CD4-positive, alpha-beta T cell treated with Interleukin-1 beta for 1 hour (primary cell): ENCODE measurements around the gene CTSF.
"Not testable (repeated sequence)": the region's sequence is repeated elsewhere in the genome, so short reads cannot be mapped to it uniquely, and the experiment has no call there.

ENCODE experiments used
- DNase-seq, 2 donors: peaks; one replicate each; pipeline ENCODE4 v3.0.0-alpha.2; 2020 to 2022

Gene CTSF

DNA sequence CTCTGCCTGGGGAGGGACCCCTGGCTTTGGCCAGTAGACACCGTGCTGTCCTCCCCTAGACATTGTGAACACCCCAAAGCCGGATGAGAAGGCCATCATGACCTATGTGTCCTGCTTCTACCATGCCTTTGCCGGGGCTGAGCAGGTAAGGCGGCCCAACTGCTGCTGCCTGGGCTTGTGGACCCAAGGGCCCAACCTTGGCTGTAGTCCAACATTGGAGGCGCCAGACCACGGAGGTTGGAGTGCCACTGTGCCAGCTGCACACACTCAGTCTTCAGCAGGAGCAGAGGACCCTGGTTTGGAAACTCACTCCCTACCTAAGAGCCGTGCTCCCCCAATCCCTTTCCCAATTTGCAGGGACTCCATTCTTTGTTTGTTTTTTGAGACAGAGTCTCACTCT lies 12.3 kb downstream of the CTSF start:
- no peak for DNase-seq

DNA sequence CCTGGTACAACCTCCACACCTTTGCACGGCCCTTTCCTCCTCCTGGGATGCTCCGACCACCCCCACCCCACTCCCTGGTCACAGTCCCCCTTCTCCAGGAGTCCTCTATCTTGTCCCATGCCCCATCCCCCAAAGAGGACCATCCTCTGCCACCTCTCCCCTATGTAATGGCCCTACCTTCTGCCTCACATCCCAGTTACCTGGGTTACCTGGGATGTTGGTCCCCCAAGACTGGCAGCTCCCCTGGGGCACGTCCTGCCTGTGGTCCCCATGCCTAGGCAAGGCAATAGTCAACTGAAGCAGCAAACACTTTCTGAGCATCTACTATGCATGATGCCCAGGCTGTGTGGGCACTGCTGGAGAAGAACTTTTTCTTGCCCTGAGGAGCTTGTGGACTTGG lies 13.0 kb downstream of the CTSF start:
- no peak for DNase-seq

DNA sequence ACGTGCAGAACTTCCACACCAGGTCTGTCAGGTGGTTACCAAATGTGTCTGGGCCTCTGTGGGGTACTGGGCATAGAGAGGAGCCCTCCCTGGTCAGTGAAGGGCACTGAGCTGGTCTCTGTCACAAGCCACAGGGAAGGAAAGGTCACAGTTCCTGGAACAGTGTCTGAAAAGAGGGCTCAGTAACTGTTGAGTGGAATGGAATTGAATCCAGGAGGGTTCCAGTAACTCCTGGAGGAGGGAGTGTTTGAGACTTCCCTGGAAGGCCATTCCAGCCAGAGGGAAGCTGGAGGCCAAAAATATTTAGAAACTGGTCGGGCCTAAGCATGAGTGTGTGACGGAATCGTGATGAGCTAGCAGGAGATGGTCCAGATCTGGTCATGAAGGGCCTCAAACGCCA lies 13.8 kb downstream of the CTSF start:
- DNase-seq: no peak

DNA sequence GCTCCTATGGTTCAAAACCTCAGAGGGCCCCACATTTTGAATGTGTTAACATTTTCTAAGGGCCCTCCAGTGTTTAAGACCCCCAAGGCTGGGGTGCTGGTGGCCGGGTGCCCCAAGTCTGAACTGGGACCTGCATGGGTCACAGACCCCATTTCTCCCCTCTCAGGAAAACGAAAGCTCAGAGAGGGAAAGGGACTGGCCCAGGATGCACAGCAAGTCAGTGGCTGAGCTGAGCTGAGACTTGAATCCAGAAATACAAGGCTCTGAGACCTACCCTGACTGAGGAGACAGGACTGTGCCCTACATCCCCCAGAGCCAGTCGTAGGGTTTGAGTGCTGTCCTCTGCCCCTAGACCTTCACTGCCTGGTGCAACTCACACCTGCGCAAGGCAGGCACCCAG lies 17.5 kb downstream of the CTSF start:
- no peak for DNase-seq

DNA sequence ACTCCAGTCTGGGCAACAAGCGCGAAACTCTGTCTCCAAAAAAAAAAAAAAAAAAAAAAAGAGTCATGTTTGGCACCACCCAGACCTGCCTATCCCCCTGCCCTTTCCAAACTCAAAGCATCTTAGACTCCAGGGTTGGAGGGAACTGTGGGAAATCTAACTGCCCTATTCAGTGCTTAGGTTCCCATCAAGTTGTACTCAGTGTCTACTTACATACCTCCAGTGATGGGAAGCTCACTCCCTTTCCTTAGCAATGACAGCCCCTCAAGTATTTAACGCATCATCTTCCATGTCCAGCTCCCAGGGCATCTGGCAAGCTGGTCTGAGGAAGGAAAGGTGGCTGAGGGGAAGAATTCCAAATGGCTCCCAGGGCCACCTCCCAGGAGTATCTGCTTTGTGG lies 18.7 kb downstream of the CTSF start:
- no peak for DNase-seq

DNA sequence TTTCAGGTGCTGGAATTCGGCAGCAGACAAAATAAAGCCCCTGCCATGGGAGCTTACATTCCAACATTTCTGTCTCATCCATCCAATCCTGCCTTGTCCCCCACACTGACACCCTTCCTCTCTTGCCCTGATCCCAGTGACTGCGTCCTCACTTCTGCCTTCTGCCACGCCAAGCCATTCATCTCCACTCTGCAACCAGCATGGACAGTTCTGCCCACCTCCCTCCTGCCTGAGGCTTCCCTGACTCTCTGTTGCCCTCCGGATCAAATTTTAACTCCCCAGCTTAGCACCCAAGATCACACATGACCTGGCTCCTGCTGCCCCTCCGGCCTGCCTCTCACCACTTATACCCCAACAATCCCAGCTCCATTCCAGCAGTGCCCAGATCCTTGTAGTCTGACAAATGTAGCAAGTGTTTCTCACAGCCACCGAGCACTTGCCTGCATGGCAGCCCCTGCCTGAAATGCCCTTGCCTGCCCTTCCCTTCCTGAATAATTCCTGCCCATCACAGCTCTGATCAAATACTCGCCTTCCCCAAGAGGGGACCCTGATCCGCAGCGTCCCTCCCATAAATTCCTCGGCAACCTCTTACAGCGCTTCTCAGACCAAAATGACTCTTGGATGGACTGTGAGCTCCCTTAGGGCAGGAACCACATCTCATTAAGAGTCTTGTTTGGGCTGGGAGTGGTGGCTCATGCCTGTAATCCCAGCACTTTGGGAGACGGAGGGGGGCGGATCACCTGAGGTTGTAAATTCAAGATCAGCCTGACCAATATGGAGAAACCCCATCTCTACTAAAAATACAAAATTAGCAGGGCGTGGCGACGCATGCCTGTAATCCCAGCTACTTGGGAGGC lies 19.4 kb downstream of the CTSF start:
- no peak for DNase-seq

DNA sequence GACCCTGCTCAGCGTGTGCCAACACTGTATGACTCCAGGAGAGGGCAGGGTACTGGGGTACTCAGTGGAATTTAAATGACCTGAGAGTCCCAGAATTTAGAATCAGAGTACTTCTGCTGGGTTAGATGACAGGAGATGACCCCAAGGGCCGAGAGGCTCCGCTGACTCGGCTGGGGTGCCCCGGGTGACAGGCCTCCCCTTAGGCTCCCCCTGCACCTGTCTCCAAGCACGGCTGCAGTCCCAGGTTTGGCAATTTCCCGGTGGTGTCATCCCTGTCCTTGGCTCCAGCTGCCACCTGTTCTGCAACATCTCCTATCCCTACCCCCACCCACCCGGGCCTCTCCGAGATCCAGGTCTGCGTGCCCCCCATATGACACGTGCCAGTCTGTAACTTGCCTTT lies 20.4 kb downstream of the CTSF start:
- DNase-seq: no peak

DNA sequence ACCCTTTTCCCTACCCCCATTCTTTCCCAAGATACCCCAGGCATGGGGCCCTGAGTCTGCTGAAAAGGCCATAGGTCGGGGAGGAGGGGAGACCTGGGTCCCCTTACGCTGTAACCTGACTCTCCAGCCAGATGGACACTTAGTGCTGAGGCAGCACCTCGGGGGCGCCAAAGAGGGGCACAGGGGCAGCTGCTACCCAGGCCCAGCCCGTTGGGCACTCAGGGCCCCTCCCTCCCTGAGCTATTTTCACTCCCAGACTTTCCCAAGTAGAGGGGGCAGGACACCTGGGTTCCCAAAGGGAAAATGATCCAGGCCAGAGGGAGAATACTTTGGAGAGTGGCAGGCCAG lies 20.8 kb downstream of the CTSF start:
- no peak for DNase-seq

DNA sequence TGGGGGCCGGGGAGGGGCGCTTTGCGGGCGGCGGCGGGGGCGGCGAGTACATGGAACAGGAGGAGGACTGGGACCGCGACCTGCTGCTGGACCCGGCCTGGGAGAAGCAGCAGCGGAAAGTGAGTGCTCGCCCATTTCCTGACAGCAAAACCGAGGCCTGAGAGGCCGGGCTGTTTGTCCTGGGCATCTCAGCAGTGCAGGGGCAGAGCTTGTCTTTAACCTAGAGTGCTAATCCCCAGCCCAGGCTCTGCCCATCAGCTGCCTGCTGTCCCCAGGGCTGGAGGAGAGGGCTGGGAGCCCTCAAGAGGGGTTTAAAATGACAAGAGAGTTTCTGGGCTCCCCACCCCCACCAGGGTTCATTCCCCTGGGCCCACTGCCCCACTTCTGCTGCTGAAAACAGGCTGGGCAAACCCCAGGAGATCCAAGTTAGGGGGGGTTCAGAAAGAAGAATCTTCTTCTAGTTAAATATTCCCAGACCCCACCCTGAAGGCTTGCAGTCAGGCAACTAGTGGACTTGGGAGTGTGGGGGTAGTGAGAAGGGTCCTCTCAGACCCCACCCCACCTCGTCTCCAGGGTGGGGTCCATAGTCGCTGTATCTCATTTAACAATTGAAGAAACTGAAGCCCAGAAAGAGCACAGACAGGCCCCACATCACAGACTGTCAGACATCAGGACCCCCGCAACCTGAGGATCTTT lies 21.3 kb downstream of the CTSF start:
- no peak for DNase-seq

DNA sequence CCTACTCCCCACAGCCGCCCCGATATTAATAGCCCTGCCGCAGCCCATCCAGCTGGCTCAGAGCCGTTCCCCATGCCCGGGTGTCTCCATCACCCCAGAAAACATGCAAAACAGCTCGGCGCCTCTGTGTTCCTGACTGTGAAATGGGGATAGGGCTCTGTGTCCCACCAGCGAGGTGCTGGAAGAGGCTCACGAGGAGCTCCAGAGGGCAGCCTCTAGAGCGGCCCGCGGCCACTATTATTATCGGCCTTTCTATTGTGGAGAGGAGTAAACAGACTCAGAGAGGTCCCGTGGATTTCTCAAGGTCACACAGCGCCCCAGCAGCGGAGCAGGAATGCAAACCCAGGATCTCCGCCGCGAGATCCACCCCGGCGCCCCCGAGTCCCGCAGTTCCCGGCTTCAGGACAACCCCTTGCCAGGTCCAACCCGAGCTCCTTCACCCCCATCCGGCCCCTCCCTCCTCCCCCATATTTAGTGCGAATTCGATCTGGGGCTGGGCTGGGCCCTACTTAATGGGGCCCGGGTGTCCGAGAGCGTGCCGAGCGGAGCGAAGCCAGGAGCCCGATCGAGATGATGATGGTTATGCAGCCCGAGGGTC lies 21.9 kb downstream of the CTSF start, which contains the start of gene ACTN3:
Gene ACTN3 (plus strand): TSS at position 536 of the 598 bp plus-strand sequence. CDS start 35 bp downstream, at position 571.
- DNase-seq: peak in 1 of 2 donors; percentile 13

DNA sequence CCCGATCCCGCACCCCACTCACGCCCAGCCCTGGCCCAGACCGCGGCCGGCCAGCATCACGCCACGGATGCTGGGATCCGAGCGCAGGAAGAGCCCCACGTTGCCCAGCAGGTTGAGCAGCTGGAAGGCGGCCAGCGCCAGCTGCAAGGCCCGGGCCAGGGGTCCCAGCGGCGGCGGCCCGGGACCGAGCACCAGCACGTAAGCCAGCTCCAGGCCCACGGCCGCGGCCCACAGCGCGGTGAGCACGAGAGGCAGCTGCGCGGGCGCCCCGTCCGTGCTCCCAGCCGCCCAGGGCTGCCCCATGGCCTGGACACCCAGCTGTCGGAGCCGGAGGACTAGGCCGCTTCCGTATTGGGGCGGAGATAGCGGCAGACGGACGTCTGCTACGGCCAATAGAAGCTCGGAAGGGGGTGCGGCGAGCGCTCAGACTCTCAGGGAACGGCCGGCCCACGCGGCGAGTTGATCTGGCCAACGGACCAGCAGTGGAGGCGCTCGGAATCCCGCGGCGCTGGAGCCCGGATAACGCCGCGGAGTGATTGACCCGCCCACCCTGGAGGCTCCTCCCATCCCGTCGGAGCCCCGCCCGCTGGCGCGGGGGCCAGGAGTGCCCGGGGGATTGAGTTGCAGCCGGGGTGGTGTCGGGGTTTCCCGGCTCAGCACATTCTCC lies 22.6 kb downstream of the CTSF start, which contains the start of gene ZDHHC24:
Gene ZDHHC24 (minus strand): TSS at position 348 of the 667 bp plus-strand sequence. CDS start 45 bp downstream, at position 303.
- DNase-seq: peak; percentile 91

DNA sequence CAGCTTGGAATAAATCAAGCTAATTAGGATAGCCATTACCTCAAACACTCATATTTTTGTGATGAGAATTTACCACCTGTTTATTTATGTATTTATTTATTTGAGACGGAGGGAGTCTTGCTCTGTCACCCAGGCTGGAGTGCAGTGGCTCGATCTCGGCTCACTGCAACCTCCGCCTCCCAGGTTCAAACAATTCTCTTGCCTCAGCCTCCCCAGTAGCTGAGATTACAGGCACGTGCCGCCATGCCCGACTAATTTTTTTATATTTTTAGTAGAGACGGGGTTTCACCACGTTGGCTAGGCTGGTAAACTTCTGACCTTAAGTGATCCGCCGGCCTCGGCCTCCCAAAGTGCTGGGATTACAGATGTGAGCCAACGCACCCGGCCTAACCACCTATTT lies 23.5 kb downstream of the CTSF start:
- DNase-seq: not testable (repeated sequence)

DNA sequence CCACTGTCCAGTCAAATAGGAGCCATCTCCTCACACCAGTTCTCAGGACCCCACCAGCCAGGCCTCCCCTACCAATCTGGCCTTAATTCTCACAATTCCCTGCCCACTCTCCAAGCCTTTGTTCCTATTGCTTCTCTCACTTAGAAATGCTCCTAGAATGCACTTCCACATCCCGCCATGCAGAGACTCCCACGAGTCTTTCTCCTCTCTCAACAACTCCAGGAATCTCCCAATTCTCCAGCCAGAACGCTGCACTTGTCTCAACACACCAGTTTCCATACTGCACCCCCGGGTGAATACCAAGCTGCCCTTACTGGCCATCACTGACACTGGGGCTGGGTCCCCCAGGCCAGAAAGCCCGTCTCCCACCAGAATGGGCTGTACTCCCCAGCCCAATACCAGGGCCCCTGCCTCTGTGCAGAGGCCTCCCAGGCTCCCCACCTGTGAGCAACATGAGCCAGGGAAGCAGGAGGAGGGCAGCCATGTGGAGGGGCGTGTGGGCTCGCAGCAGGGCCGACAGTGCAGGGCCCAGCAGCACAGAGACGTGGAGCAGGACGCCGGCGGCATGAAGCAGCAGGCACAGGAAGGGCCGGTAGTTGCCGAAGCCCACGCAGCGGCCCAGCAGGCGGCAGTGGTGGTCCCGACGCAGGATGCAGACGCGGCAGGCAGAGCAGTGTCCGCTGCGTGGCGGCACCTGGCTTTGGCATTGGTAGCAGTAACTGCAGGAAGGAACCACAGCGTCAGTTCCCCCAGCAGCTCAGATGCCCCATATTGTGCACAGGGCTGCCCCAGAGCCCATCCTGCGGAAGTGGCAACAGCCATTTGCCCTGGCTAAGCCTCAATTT lies 24.9 kb downstream of the CTSF start:
- DNase-seq: peak; percentile 79 to 81

DNA sequence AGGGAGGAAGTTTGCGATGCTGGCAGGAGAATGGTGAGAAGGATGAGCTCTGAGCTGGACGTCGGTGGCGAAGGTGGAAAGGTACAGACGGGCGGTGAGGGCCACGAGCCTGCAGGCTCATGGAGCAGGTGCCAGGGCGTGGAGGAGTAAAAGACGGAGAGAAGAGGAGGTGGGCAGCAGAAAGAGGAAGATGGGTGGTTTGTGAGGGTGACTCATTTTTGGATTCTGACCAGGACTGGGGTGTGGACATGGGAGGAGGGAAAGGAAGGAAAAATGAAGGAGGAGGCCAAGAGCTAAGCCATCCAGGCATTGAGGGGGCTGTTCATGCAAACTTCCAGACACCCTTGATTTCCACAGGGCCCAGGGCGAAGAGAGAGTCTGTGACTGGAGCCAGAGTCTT lies 26.0 kb downstream of the CTSF start:
- no peak for DNase-seq

DNA sequence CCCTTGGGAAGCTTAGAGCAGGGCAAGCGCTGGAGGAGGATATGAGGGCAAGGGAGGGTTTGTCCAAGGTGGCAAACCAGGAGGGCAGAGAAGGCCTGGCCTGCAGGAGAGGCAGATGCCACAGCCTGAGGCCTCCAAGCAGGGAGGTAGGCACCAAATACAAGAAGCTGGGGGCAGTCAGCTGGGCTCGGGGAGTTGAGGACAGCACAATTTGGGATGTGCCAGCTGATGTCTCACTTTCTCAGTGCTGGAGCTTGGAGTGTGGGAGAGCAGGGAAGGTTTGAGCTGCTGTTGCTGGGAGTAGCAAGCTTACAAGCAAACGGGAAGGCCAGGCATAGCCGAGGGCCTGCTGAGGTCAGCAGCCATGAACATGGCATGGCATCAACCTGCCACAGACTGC lies 26.5 kb downstream of the CTSF start:
- no peak for DNase-seq

DNA sequence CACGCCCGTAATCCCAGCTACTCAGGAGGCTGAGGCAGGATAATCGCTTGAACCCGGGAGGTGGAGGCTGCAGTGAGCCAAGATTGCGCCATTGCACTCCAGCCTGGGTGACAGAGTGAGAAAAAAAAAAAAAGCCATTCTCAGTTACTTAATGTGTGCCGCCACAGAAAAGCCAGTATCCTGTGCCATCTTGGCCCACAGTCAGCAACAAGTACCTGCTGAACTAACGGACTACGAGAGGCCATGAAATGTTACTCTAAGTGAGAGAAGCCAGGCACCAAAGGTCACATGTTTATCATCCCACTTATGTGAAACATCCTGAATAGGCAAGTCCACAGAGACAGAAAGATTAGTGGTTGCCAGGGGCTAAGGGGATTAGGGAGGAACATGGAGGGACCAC lies 27.8 kb downstream of the CTSF start:
- DNase-seq: not testable (repeated sequence)

DNA sequence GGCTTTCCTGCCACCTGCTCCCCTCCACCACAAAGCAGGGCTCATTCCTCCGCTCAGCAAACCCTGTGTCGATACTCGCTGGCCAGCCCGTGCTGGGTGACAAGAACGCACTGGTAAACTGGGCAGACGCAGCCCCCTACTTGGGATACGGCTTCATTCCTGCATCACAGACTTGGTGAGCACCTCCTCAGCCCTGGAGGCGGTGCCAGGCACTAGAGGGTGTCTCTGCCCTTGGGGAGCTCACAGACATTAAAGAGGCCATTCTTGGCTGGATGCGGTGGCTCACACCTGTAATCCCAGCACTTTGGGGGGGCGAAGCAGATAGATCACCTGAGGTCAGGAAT lies 28.6 kb downstream of the CTSF start:
- no peak for DNase-seq

DNA sequence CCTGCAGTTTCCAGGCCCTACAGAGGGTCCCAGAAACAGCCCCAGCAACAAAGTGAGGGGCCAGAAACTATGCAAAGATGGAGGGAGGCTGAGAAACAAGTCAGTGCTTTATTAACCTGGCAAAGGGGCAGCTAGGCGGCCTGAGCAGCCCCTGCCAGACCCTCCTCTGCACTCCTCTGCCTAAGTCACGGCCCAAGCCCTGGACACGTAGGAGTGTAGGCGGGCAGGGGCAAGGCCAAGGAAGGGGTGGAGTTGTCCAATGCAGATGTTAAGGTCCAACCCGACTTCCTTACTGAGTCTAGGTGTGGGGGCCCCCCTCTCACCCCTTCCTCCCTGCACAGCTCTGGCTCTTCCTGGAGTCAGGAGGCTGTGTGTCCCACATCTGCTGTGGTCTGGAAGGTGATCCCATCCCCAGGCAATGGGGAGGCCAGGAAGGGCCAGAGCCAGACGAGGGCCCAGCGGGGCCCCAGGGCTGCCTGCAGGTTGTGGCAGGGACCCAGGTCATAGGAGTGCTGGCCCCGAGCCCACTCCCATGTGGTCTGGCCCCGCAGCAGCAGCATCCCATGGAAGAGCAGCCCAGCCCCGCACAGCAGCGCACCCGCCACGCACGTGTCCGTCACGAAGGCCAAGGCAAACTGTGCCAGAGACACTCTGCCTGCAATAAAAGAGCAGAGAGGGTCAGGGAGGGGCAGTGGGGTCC lies 29.1 kb downstream of the CTSF start:
- no peak for DNase-seq

DNA sequence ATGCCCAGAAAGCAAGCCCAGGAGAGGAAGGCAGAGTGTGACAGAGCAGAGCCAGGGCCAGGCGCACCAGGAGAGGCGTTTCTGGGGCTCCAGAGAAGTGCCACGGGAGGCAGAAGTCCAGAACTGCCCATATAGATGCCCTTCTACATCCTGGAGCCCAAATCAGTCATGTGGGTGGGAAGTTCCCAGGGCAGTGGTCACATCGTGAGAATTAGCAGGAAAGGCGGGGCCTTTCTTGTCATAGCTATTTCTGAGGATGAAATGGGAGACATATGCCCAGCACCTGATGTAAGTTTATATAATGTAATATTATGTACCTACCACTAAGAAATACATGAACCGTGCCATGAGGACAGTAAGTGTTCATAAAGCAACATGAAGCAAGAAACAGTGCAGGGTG lies 35.6 kb downstream of the CTSF start:
- no peak for DNase-seq

DNA sequence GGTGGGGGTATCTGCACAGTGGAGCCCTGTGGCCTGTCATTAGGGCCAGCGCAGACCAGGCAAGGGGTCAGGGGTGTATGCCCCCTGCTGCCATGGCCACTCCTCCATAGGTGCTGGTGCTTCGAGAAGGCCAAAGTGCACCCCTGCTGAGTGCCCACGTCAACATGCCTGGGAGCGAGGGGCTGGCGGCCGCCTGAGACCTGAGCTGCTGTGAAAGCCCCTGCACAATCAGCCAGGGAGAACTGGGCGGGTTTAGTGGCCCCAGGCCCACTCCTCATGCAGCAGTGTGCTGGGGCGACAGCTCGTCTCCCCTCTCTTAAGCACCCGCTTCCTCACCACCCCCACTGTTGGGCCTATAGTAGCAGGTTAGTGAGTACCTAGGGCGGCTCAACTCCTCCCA lies 36.6 kb downstream of the CTSF start:
- no peak for DNase-seq

DNA sequence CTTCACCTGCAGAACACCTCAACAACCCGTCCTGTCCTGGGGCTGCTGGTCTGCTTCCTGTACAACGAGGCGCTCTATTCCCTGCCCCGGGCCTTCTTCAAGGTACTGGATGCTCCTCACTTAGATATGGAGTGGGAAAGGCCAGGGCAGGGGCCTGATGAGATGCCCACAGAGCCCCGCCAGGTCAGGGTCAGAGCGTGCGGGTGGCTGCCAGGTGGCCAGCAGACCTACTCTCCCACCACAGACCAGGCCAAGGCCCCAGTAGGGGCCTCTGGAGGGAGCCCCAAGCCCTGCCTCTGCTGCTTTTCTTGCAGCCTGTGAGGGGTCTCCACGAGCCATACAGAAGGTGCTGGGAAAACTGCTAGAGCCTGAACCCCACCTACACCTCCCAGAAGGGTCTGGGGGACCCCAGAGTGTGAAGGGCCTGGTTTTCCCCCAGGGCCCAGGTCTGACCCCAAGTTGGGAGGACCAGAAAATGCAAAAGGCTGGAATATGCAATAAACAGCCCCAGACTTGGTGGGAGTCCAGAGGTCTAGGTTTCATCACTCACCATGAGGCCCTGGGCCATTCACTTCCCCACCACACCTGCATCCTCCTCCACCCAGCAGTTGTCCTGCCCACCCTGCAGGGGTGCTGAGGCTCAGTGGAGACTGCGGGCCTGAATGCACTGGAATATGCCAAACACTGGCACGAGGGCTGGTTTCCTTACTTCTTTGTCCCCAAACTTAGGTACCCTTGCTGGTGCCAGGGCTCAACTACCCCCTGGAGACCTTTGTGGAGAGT lies 37.3 kb downstream of the CTSF start:
- DNase-seq: no peak
